GM19452 (cell line): ENCODE results near the gene NR2F2.
A peak's percentile ranks its signal among the peaks of the same experiment; 100 is the strongest.

ENCODE experiments used
- ATAC-seq: cut with Tn5 transposase; IDR thresholded peaks from one replicate; pipeline ENCODE4 v1.9.1; 2021; ENCODE audit not compliant: unreplicated experiment

The NR2F2 gene

GRCh38 chr15:96316953-96317629 is 13.4 kb upstream of the NR2F2 start:
- ATAC-seq = no peak

DNA sequence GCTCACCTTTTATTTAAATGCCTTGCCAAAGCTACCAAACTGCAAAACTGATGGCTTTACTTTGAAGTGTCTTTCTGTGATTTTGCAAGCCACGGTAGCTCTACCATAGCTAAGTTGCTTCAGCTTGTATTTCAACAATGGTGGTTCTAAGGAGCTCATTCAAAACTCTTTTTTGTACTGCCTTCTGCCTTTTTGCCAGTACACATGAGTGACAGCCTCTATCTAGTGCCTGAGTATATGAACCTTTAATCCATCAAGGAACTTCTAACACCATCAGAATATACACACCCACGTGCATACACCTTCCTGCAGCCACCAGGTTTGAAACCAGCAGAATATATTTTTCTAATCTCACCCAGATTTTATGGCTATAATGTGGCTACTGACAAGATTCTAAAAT is 10.4 kb upstream of the NR2F2 start:
- no peak for ATAC-seq

GRCh38 chr15:96320703-96321638 is 9.5 kb upstream of the NR2F2 start:
- ATAC-seq = no peak

DNA sequence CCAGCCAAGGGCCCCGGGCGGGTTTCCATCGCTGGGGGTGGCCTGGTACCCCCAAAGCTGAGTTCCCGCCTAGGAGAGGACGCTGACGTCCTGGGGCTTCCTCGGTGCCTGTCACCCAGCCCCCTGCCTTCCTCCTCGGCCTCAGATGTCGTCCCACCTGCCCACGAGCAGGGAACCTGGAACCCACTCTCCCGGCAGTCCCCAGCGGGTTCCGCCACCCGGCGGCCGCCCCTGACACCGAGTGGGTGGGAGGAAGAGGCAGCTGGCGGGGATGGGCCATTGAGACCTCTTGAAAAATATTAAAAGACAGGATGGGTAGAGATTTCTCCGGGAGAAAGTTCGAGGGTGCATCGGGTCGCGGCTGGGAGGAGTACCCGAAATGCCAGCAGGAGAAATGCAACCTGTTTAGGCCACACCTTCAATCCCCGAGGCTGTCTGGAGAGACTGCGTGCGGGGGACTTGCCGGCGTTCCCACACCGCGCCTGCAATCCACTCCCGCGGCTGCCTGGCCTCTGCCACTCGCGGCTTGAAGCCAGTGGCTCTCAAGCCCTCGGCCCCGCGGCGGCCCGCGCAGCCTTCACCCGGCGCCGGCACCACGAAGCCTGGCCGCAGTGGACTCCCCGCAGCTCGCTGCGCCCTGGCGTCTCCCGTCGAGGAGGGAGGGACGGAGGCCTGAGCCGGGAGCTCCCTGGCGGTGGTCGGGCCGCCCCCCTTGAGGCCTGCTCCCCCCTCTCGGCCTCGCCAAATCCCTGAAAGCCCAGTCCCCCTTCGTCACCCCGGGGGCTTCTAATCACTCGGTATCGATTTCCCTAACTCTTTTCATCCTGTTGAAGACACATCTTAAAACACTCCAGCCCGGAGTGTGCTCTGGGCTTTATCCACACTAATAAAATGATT is 8.6 kb upstream of the NR2F2 start:
- ATAC-seq = no peak

- ATAC-seq = no peak
These were observed 7.8 kb upstream of the NR2F2 start for GRCh38 chr15:96322536-96323318.

DNA sequence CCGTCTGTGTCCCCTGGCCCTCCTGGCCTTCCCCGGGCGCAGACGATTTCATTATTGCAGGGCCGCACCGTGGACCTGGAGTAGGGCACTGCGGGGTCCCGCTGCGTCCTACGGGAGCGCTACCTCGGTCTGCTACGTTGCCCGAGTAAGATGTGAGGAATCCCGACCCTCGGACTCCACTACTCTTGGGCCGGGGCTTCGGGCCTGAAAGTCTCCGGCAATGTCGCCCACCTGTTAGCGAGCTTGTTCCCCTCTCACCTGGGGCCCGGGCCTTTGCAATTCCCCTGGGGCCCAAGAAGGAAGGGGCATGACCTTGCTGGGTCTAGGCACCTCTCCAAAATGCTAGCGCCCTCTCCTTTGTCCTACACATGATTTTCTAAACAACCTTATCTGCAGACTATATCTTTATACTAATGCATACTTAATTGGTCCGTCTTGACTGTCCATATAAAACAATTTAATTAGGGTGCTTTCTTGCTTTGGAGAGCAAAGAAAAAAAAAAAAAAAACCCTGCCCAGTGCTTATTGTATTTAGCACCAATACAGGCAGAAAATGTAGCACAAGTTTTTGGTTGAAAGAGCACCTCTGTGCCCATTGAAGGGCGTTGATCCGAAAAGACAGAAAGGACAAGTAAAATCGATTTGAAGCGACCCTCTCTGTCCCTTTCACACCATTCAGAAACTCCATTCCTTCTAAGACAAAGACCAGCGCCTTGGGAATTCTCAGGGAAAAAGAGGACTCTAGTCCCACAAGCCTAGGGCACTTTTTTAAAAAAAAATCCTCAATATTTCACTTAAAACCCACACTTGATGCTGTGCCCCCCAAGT is 7.0 kb upstream of the NR2F2 start:
- no peak for ATAC-seq

DNA sequence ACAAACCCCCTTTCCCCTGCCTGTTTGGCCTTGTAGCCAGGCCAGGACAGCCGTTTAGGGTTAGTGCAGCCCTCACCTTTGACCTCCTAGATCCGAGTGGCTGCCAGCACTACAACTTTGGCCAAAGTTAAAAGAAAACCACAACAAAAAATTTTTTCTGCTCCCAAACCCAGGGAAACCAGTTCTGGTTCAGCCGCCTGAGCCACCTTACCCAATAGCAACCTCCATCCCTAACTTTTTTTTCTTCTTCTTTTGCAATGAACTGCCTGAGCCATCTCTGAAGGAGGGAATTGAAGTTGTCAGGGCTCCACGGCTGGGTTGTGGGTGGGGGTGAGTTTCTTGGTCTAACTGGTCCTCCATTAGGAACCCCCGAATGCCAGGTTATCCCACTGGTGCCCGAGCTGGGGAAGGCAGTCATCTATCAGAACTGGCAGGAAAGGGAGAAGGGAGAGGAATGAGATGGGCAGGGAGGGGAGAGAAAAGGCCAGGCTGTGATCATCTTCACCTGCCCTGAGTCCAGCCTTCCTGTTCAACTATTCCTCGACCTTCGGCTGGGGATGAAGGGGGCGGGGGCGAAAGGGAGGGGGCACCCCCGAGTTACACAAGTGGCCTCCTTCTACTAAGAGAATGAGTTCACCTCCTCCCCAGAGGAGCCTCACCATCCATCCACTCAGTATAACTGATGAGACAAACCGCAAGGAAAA is 6.2 kb upstream of the NR2F2 start:
- no peak for ATAC-seq

GRCh38 chr15:96324940-96325540 is 5.5 kb upstream of the NR2F2 start:
- ATAC-seq = no peak

GRCh38 chr15:96325541-96326327 is 4.8 kb upstream of the NR2F2 start:
- no peak for ATAC-seq

DNA sequence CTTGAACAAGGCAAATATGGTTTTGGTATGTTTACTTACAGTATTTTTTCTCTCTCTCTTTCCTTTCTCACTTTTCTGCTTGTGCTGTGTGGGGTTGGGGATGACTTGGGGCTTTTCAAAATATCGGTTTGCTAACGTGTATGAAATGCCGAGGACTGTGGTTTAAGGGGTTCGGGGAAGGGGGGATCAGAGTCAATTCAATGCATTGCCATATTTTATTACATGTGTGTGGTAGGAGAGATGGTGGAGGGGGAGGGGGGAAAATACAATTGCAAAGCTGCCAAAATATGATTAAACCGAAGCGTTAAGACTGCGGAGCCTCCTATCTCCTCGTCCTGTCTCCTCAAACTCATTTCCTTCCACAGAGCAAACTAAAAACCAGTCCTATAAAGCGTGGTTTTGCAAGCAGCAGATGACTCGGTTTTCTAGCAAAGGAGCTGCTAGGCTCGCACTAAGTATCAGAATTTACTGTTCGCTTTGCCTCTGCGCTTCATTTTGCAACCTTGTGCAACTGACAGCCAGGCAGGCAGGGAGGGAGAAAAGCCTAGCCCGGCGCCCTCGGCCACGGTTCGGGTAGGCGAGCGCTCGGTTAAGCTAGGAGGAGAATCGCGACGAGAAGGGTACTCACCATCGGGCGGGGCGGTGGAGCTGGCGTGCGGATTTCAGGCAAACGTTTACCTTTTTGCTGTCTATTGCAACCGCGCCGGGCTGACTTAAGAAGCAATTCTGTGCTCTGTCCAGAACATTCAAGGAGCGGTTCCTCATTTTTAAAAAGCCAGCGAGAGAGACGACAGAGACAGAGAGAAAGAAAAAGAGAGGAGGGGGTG is 4.0 kb upstream of the NR2F2 start:
- no peak for ATAC-seq

DNA sequence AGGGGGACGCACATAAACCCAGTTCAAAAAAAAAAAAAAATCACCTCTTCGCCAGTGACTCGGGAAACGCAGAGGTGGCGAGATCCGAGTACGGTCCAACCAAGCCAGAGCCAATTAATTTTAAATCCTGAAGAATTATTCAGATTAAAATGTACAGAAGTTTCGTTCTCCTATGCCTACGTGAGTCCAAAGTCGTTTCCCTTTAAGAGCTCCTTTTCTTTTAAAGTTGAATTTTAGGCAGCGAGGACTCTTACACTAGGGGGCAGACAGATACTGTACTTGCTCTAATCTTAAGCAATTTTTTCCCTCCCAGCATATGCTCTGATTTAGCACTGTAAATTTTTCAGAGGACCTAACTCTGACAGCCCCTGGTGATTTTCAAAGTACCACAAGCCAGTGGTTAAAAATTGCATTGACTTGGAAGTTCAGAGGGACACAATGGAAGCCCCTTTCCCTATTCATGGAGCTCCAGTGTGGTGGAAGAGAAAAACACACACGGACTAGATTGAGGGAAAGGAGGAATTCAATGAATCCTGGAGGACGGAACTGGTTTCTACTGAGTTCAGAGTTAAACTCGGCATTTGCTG is 3.3 kb upstream of the NR2F2 start:
- no peak for ATAC-seq

GRCh38 chr15:96328181-96328876 is 2.2 kb upstream of the NR2F2 start:
- ATAC-seq = no peak

DNA sequence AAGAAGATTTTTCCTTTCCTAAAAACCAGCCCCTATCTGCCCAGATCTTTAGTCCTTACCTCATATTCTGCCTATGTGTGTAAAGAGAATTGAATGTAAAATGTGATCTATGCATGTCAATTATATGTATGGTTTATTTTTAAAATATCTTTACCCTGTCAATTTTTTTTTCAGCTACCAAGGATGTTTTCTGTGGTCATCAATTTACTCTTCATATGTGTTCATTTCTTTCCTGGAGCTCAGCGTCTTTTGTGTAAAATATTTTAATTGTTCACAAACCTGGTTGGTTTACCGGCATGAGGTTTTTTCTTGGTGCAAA is 1.7 kb upstream of the NR2F2 start:
- no peak for ATAC-seq

DNA sequence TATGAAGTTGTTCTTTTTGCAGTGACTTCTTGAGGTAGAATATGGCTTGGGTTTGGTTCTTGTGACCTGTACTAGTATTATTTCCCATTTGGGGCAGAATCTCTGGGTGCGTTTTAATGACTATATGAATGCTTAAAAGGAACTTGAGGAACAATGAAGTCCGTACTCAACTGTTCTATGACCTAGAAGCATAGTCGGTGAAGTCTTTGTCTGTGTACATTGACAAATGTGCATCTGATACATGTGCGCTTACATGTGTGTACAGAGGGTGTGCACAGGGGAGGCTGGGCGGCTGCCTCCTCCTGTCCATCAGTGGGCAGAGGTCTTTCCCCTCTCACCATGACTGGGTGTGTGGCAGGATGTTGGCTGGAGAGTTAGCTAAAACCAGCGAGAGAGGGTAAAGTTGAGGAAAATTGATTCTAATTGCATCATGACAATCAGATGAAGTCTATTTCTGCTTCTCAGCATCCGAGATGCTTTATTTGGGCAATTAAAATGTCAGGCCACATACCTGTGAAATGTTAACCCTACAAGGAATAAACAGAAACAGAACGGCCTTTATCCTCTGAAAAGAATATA is 1.0 kb upstream of the NR2F2 start:
- no peak for ATAC-seq

GRCh38 chr15:96330064-96330449 is 443 bp upstream of the NR2F2 start:
- peak; percentile 15 for ATAC-seq
